ENCODE measurements around the gene LARP4B. TPM values are rescaled to one million over a fixed set of nuclear protein-coding genes. Genes with fewer than 3 reads are reported as not detected.
A peak's percentile ranks its signal among the peaks of the same experiment; 100 is the strongest.

LARP4B gene
- total RNA-seq, 2 experiments from 2014 or later = 101 to 104 TPM

GRCh38 chr10:851901-852300 is 79.6 kb downstream of the LARP4B start:
- no peaks in the 10 kb centered on the region for H3K27me3 Mint-ChIP-seq
- ChIA-PET CTCF (no interaction called here), POLR2A (no interaction called here)
- peaks cover 60% of the 10 kb centered on the region for H3K36me3 Mint-ChIP-seq (ENCODE audit: low read depth)
- peak overlapping the region; percentile 83 for H3K27ac Mint-ChIP-seq
- intact Hi-C loops (cut with micrococcal nuclease) = no loop called here
- DNase-seq (no peak), ATAC-seq (no peak)
- peaks cover 44% of the 10 kb centered on the region for H3K4me1 Mint-ChIP-seq (ENCODE audit: low read depth)
- no peak overlapping the region for H3K4me3 Mint-ChIP-seq
- peaks cover 12% of the 10 kb centered on the region for H3K9me3 Mint-ChIP-seq
- no peak for TF ChIP-seq CTCF (IDR thresholded peaks at IDR 0.05)

- Mint-ChIP-seq H3K4me1 (ENCODE audit: low read depth) (peaks cover 56% of the 10 kb centered on the region), H3K9me3 (peaks cover 12% of the 10 kb centered on the region), H3K27me3 (no peaks in the 10 kb centered on the region), H3K36me3 (ENCODE audit: low read depth) (peaks cover 59% of the 10 kb centered on the region), H3K4me3 (no peak overlapping the region), H3K27ac (no peak overlapping the region)
- CTCF ChIA-PET = no interaction called here
- POLR2A ChIA-PET = no interaction called here
- ATAC-seq (no peak), DNase-seq (no peak)
- no peak for TF ChIP-seq CTCF (IDR thresholded peaks at IDR 0.05)
- intact Hi-C loops (cut with micrococcal nuclease) = no loop called here
Measured at GRCh38 chr10:850093-850492, 81.4 kb downstream of the LARP4B start.

GRCh38 chr10:847868-848267 is 83.6 kb downstream of the LARP4B start:
- Mint-ChIP-seq H3K4me3 (no peak overlapping the region), H3K36me3 (ENCODE audit: low read depth) (peaks cover 62% of the 10 kb centered on the region), H3K9me3 (peaks cover 12% of the 10 kb centered on the region), H3K4me1 (ENCODE audit: low read depth) (peaks cover 52% of the 10 kb centered on the region), H3K27ac (no peak overlapping the region), H3K27me3 (no peaks in the 10 kb centered on the region)
- no peak for DNase-seq
- ChIA-PET POLR2A (no interaction called here), CTCF (no interaction called here)
- no peak for TF ChIP-seq CTCF (IDR thresholded peaks at IDR 0.05)
- ATAC-seq = no peak
- intact Hi-C loops (cut with micrococcal nuclease) = no loop called here

- Mint-ChIP-seq H3K4me3 (no peak overlapping the region), H3K4me1 (ENCODE audit: low read depth) (peaks cover 36% of the 10 kb centered on the region), H3K36me3 (ENCODE audit: low read depth) (peaks cover 53% of the 10 kb centered on the region), H3K27ac (peak overlapping the region; percentile 23), H3K9me3 (peaks cover 11% of the 10 kb centered on the region), H3K27me3 (no peaks in the 10 kb centered on the region)
- ChIA-PET POLR2A (interaction anchor here (1.1 kb wide), 1 partner anchor 8 kb away, joined by 3 read pairs; no protein-coding TSS in a partner anchor), CTCF (no interaction called here)
- TF ChIP-seq CTCF (IDR thresholded peaks at IDR 0.05) = no peak
- intact Hi-C loops (cut with micrococcal nuclease) = no loop called here
- DNase-seq (no peak), ATAC-seq (no peak)
Measured at GRCh38 chr10:846126-846685, 85.3 kb downstream of the LARP4B start.

- peaks cover 51% of the 10 kb centered on the region for H3K36me3 Mint-ChIP-seq (ENCODE audit: low read depth)
- ChIA-PET CTCF (no interaction called here), POLR2A (interaction anchor here (1.1 kb wide), 1 partner anchor 9 kb away, joined by 3 read pairs; no protein-coding TSS in a partner anchor)
- no peak for TF ChIP-seq CTCF (IDR thresholded peaks at IDR 0.05)
- ATAC-seq (no peak), DNase-seq (no peak)
- intact Hi-C loops (cut with micrococcal nuclease) = no loop called here
- H3K4me3 Mint-ChIP-seq = no peak overlapping the region
- peak overlapping the region; percentile 28 for H3K27ac Mint-ChIP-seq
- H3K9me3 Mint-ChIP-seq = peaks cover 9% of the 10 kb centered on the region
- peaks cover 33% of the 10 kb centered on the region for H3K4me1 Mint-ChIP-seq (ENCODE audit: low read depth)
- no peaks in the 10 kb centered on the region for H3K27me3 Mint-ChIP-seq
Measured at GRCh38 chr10:845526-845925, 86.0 kb downstream of the LARP4B start.

Measured in activated CD8-positive, alpha-beta T cell treated with anti-CD3 and anti-CD28 coated beads for 36 hours (primary cell).